WTC11 (cell line): ENCODE measurements around the gene RPL37A. TPM values are rescaled to one million over a fixed set of nuclear protein-coding genes. Genes with fewer than 3 reads are reported as not detected.

Experiments
- ATAC-seq: fragments of 200-7000 bp; cut with Tn5 transposase; 2 replicates; pipeline ENCODE4 v1.10.0; 2021; ENCODE audit warnings: mild to moderate bottlenecking, moderate library complexity
- CTCF ChIA-PET: fragments of 300-600 bp; sonication (Branson Sonifier 250); formaldehyde crosslinking; loops from one replicate; lab custom pipeline; 2021; ENCODE audit warnings: antibody characterized with exemption; lab: Charles Lee
- POLR2A ChIA-PET: fragments of 350-600 bp; sonication (Branson Sonifier 250); formaldehyde crosslinking; loops from one replicate; lab custom pipeline; 2021; ENCODE audit warnings: antibody characterized with exemption; lab: Charles Lee
- DNase-seq: peaks from one replicate; pipeline ENCODE4 v3.0.0; 2021; ENCODE audit warnings: low spot score
- H3K27ac Mint-ChIP-seq: 2 replicates; pipeline ENCODE4 v1.8.0; 2021; ENCODE audit warnings: mixed read lengths
- H3K27me3 Mint-ChIP-seq: 2 replicates; pipeline ENCODE4 v1.8.0; 2021; ENCODE audit warnings: low read depth, mild to moderate bottlenecking, moderate library complexity, mixed read lengths
- H3K36me3 Mint-ChIP-seq: 2 replicates; pipeline ENCODE4 v1.8.0; 2021; ENCODE audit warnings: mixed read lengths
- H3K4me1 Mint-ChIP-seq: 2 replicates; pipeline ENCODE4 v1.8.0; 2022; ENCODE audit warnings: mixed read lengths
- H3K4me3 Mint-ChIP-seq: 2 replicates; pipeline ENCODE4 v1.8.0; 2021; ENCODE audit warnings: mild to moderate bottlenecking, moderate library complexity, mixed read lengths
- H3K9me3 Mint-ChIP-seq: 2 replicates; pipeline ENCODE4 v1.8.0; 2021; ENCODE audit warnings: mixed read lengths
- ATF2 ChIP-seq: sonication (generic); formaldehyde crosslinking; IDR thresholded peaks from 2 replicates; pipeline ENCODE4 v1.8.1; 2022; ENCODE audit warnings: low read depth, missing genetic modification reagents, borderline replicate concordance
- CDX4 ChIP-seq: fragments of 250-450 bp; sonication (Bioruptor Pico); IDR thresholded peaks from 2 replicates; pipeline ENCODE4 v1.9.0; 2021; ENCODE audit warnings: moderate library complexity, mild to moderate bottlenecking, inconsistent platforms, borderline replicate concordance
- E2F5 ChIP-seq: sonication (generic); formaldehyde crosslinking; IDR thresholded peaks from 2 replicates; pipeline ENCODE4 v1.8.1; 2022; ENCODE audit warnings: mild to moderate bottlenecking, moderate library complexity, missing genetic modification reagents
- EMX1 ChIP-seq: fragments of 250-450 bp; sonication (Bioruptor Pico); IDR thresholded peaks from 2 replicates; pipeline ENCODE4 v1.8.0; 2021; ENCODE audit warnings: mild to moderate bottlenecking
- GTF2I ChIP-seq: fragments of 250-450 bp; sonication (Bioruptor Pico); conservative IDR thresholded peaks from 2 replicates; pipeline ENCODE4 v1.4.0; 2021; ENCODE audit warnings: mild to moderate bottlenecking
- HMGXB4 ChIP-seq: sonication (generic); formaldehyde crosslinking; IDR thresholded peaks from 2 replicates; pipeline ENCODE4 v1.8.1; 2023; ENCODE audit warnings: mild to moderate bottlenecking, moderate library complexity, missing genetic modification reagents
- JAZF1 ChIP-seq: fragments of 250-450 bp; sonication (Bioruptor Pico); IDR thresholded peaks from 2 replicates; pipeline ENCODE4 v1.9.0; 2021; ENCODE audit warnings: moderate library complexity, mild to moderate bottlenecking, inconsistent platforms
- JUN ChIP-seq: sonication (generic); formaldehyde crosslinking; IDR thresholded peaks from 2 replicates; pipeline ENCODE4 v1.8.0; 2023; ENCODE audit warnings: mild to moderate bottlenecking, missing genetic modification reagents
- MYBL2 ChIP-seq: sonication (generic); formaldehyde crosslinking; IDR thresholded peaks from 2 replicates; pipeline ENCODE4 v1.8.1; 2023; ENCODE audit warnings: mild to moderate bottlenecking, moderate library complexity, missing genetic modification reagents
- NR1H2 ChIP-seq: sonication (generic); formaldehyde crosslinking; IDR thresholded peaks from 2 replicates; pipeline ENCODE4 v1.9.0; 2021; ENCODE audit warnings: mild to moderate bottlenecking, moderate library complexity, missing genetic modification reagents
- OVOL2 ChIP-seq: fragments of 250-450 bp; sonication (Bioruptor Pico); IDR thresholded peaks from 2 replicates; pipeline ENCODE4 v1.9.0; 2021; ENCODE audit warnings: mild to moderate bottlenecking, borderline replicate concordance
- PRDM15 ChIP-seq: sonication (generic); formaldehyde crosslinking; IDR thresholded peaks from 2 replicates; pipeline ENCODE4 v1.8.0; 2022; ENCODE audit warnings: missing genetic modification reagents
- SMAD3 ChIP-seq: sonication (generic); formaldehyde crosslinking; IDR thresholded peaks from 2 replicates; pipeline ENCODE4 v1.8.0; 2022; ENCODE audit warnings: missing genetic modification reagents, mild to moderate bottlenecking, borderline replicate concordance
- TCF7 ChIP-seq: sonication (generic); formaldehyde crosslinking; IDR thresholded peaks from 2 replicates; pipeline ENCODE4 v1.8.0; 2022; ENCODE audit warnings: mild to moderate bottlenecking, low read depth, missing genetic modification reagents, moderate library complexity
- ZNF121 ChIP-seq: sonication (generic); formaldehyde crosslinking; IDR thresholded peaks from 2 replicates; pipeline ENCODE4 v1.8.0; 2023; ENCODE audit warnings: missing genetic modification reagents
- ZNF396 ChIP-seq: fragments of 250-450 bp; sonication (Bioruptor Pico); IDR thresholded peaks from 2 replicates; pipeline ENCODE4 v1.8.0; 2021; ENCODE audit warnings: mild to moderate bottlenecking, moderate library complexity, borderline replicate concordance
- ZNF425 ChIP-seq: fragments of 250-450 bp; sonication (Bioruptor Pico); conservative IDR thresholded peaks from 2 replicates; pipeline ENCODE4 v1.9.0; 2021; ENCODE audit warnings: mild to moderate bottlenecking
- total RNA-seq: library from RNA; stranded (reverse); gene quantifications from 3 replicates; pipeline ENCODE4 v1.2.3, GENCODE V29; 2021
- TF ChIP-seq, protein P1 (sequence below): sonication (generic); formaldehyde crosslinking; IDR thresholded peaks from 2 replicates; pipeline ENCODE4 v1.8.1; 2023; ENCODE audit warnings: mild to moderate bottlenecking, missing genetic modification reagents, moderate library complexity
- TF ChIP-seq, protein P2 (sequence below): sonication (generic); formaldehyde crosslinking; IDR thresholded peaks from 2 replicates; pipeline ENCODE4 v1.8.1; 2022; ENCODE audit warnings: mild to moderate bottlenecking, missing genetic modification reagents, moderate library complexity, borderline replicate concordance

RPL37A gene
- total RNA-seq, 1 experiment from 2014 or later: 3,135 TPM

GRCh38 chr2:216525972-216526371, 27.3 kb downstream of the RPL37A start:
- DNase-seq: no peak
- Mint-ChIP-seq H3K4me3 (no peak overlapping the region), H3K27ac (no peak overlapping the region), H3K9me3 (peaks cover 13% of the 10 kb centered on the region), H3K4me1 (peaks cover 12% of the 10 kb centered on the region; the same call in 1 of the 2 replicates), H3K27me3 (no peaks in the 10 kb centered on the region), H3K36me3 (peaks cover 36% of the 10 kb centered on the region)
- CTCF ChIA-PET: no interaction called here
- no peak for ATAC-seq
- TF ChIP-seq ZNF121 (CRISPR knock-in tag) (no peak), HMGXB4 (CRISPR knock-in tag) (no peak), JUN (no peak), OVOL2 (CRISPR knock-in tag) (no peak), ZNF396 (CRISPR knock-in tag) (no peak), CDX4 (no peak), GTF2I (no peak), ZNF425 (CRISPR knock-in tag) (no peak), JAZF1 (CRISPR knock-in tag) (no peak), TCF7 (CRISPR knock-in tag) (no peak), EMX1 (CRISPR knock-in tag) (no peak), ATF2 (no peak), NR1H2 (CRISPR knock-in tag) (no peak), SMAD3 (no peak), MYBL2 (CRISPR knock-in tag) (no peak), PRDM15 (CRISPR knock-in tag) (no peak), E2F5 (no peak)
- TF ChIP-seq, protein P1, sequence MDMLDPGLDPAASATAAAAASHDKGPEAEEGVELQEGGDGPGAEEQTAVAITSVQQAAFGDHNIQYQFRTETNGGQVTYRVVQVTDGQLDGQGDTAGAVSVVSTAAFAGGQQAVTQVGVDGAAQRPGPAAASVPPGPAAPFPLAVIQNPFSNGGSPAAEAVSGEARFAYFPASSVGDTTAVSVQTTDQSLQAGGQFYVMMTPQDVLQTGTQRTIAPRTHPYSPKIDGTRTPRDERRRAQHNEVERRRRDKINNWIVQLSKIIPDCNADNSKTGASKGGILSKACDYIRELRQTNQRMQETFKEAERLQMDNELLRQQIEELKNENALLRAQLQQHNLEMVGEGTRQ (CRISPR knock-in tag): no peak
- TF ChIP-seq, protein P2, sequence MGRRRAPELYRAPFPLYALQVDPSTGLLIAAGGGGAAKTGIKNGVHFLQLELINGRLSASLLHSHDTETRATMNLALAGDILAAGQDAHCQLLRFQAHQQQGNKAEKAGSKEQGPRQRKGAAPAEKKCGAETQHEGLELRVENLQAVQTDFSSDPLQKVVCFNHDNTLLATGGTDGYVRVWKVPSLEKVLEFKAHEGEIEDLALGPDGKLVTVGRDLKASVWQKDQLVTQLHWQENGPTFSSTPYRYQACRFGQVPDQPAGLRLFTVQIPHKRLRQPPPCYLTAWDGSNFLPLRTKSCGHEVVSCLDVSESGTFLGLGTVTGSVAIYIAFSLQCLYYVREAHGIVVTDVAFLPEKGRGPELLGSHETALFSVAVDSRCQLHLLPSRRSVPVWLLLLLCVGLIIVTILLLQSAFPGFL (CRISPR knock-in tag): no peak
- POLR2A ChIA-PET: no interaction called here
